Activated CD4-positive, alpha-beta T cell treated with anti-CD3 and anti-CD28 coated beads, Interleukin-2, amount 50 U/mL, for 1 hour (primary cell): ENCODE measurements around the gene LCP2.
"Not testable (repeated sequence)": the region's sequence is repeated elsewhere in the genome, so short reads cannot be mapped to it uniquely, and the experiment has no call there.

Source experiments
- DNase-seq: peaks from one replicate; pipeline ENCODE4 v3.0.0-alpha.2; 2020

LCP2 gene

GRCh38 chr5:170246126-170246870 lies 51.3 kb downstream of the LCP2 start:
- DNase-seq, result no peak

- not testable (repeated sequence) for DNase-seq
Observed at GRCh38 chr5:170245436-170245835, 52.1 kb downstream of the LCP2 start.

- DNase-seq, result no peak
Observed at GRCh38 chr5:170238456-170239196, 59.0 kb downstream of the LCP2 start.

DNA sequence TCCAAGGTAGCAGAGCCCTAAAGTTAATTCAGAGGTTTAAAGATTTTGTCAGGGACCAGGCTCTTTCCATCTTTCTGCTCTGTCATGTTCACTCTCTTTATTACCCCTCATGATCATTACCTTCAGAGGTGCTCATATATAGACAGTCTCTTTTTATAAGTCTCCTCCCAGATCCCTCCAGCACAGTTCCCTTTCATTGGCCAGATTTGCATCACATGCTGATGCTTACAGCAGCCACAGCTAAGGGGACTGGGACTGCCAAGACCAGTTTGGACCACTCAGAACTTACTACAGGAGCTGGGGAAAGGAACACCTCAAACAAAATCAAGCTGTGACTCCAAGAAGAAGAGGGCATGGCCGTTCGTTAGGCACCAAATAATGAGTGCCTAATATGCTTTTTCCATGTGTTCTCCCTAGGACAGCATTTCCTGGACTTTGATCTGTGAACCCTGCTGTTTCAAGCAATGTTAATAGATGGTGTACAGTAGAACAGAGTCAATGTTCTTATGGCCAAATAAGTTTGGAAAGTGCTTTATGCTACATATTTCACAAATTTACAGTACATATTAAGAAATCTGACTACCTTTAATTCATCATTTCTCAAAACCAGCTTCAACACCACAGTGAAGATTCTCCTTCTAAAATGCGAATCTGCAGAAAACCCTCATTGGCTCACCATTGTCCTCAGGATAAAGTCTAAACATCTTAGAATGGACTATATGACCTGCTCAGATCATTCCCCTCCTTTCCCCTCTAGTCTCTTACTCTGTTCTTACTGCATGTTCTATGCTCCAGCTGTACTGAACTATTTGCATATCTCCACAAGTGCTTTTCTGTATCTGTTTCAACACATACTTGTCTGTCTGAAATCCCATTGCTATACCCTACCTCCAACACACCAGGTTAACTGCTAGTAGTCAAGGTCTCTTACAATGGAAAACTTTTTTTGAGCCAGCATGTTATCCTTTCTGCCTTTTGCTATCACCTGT lies 61.4 kb downstream of the LCP2 start:
- DNase-seq, result no peak

DNA sequence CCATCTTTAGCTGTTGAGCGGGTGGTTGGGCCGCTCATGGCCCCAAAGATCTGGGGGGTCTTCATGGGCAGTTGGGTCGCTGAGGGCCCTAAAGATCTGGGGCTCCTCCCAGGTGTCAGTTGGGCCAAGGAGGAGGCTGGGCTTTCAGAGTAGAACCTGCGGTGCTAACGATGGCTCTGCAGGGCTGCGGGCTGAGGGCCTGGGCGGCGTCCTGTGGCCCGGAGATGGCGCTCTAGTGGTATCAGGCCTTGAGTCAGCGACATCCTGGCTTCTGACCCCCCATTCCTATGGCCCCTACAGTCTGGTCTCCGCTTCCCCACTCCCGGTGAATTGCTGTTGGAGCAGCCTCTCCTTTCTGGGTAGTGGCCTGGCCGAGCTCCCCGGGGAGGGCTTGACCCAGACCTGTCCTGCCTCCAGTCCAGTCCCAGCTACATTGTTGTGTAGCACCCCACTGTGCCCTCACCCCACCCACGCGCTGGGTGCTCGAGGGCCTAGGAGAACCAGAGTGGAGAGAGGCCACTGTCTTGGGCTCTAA lies 64.2 kb downstream of the LCP2 start:
- DNase-seq, result no peak

GRCh38 chr5:170232786-170233185 lies 64.8 kb downstream of the LCP2 start, which contains the start of gene C5orf58:
Gene C5orf58, plus strand, starts transcription at chr5:170232985. Its CDS starts 1,992 bp downstream, at chr5:170234977.
- DNase-seq, result no peak

DNA sequence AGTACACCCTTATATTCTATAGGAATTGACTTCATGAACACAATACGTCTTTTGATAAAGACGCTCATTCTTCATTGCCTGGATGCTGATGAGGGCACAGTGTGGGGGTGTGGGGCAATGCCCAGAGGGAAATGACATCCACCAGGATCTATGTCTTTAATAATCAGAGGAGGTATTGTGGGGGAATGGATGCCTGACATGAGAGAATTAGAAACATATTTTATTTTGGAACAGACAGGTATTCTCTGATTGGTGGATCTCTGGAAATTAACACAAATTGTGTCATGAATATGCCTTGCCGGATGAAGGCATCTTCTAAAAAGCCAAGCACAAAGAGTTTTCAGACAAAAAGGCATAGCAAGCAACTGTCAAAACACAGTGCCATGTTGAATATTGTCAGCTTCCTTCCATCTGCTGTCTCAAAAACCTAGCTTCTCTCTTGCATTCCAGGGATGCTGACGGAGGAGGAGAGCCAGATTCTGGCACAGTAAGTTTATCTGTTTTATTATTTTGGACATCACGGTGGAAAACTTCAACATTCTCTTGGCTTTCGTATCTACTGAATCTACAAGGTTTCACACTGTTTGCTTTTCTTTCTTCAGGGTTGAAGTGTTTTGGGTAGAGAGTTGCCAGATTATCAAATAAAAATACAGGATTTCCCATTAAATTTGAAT lies 68.7 kb downstream of the LCP2 start:
- DNase-seq, result no peak

DNA sequence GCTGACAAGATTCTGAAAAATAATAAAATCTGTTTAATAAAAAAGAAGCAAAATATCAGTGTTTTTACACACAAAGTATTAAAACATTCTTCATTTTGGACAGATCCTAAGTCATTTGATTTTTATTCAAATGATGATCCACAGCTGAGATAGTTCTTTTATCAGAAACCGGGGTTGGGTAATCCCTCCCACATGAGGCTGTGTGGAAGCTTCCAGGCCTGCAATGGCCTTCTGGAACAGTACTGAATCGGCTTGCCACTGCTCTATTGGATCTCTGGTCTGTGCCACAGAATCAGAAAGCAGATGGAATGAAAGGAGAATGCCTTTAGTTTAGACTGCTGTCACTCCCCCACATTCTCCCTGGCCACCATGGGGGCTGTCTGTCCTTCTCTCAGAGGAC lies 70.9 kb downstream of the LCP2 start:
- no peak for DNase-seq

DNA sequence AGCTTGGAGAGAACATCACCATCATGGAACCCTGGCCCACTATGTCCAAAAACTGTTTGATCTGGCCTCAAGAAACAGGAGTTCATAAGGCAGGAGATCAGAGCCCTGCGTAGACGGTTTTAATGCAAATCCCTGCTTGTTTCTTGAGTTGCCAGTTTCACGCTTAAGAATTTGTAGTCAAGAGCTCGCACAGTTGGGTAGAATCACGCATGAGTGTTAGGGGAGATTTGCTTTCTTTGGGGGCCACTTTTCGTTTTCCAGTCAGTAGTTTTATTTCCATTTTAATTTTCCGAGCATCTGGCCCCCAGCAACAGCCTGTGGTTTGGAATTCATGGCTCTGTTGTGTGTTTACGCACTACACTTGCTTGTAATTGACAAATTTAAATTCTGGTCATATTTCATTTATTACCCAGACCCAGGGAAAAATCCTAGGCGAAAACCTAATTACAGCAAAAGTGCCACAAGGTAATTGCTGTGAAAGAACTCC lies 71.4 kb downstream of the LCP2 start:
- no peak for DNase-seq

GRCh38 chr5:170225326-170226128 lies 72.0 kb downstream of the LCP2 start:
- DNase-seq, result peak; percentile 78

- DNase-seq, result no peak
Observed at GRCh38 chr5:170223906-170224305, 73.7 kb downstream of the LCP2 start.

- no peak for DNase-seq
Observed at GRCh38 chr5:170223360-170223759, 74.2 kb downstream of the LCP2 start.

DNA sequence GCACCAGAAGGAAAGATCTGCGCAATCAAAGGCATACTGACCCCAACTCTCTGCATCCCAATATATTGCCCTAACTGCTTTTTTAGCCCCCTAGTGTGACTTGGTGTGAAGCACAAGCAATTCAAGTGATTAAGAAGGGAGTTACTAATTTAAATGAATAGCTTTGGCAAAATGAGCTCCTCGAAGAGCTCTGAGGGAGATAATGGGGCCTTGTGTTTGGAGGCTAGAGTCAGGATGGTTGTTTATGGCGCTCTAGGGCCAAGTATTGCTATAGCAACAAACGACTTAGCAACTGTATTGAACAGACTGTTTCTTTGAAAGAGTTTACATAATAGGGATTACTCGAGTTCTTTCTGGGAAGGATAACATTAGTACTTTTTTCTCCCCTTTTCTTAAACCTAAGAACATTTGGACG lies 76.2 kb downstream of the LCP2 start:
- DNase-seq, result no peak

- no peak for DNase-seq
Observed at GRCh38 chr5:170220191-170220590, 77.4 kb downstream of the LCP2 start.

- no peak for DNase-seq
Observed at GRCh38 chr5:170219615-170220014, 78.0 kb downstream of the LCP2 start.

DNA sequence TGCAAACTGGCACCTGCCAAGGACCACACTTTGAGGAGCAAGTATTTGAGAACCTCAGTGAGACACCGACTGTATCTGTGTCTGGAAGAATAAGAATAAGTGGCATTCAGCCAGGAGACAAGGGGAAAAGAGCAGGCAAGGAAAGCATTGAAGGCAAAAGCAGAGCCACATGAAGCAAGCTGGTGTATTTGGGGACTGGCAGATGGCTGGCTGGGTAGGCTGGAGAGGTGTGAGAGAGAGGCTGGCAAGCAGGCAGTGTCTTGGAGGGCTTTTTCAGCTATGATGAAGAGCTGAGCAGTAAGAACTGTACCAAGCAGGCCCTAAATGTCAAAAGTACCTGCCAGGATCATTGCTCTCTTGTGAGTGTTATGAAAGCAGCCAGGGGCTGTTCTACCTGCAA lies 78.9 kb downstream of the LCP2 start:
- no peak for DNase-seq

DNA sequence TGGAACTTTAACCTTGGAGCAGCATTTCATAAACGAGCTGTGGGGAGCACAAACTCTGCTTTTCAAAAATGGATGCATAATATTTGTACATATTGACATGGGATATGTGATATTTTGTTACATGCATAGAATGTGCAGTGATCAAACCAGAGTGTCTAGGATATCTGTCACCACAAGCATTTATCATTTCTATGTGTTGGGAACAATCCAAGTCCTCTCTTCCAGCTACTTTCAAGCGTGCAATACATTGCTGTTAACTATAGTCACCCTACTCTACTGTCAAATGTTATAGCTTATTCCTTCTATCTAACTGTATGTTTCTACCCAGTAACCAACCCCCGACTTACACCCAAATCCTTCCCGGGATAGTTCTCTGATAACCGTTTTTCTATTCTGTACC lies 79.7 kb downstream of the LCP2 start:
- DNase-seq, result no peak

GRCh38 chr5:170216257-170216864 lies 81.2 kb downstream of the LCP2 start:
- no peak for DNase-seq

DNA sequence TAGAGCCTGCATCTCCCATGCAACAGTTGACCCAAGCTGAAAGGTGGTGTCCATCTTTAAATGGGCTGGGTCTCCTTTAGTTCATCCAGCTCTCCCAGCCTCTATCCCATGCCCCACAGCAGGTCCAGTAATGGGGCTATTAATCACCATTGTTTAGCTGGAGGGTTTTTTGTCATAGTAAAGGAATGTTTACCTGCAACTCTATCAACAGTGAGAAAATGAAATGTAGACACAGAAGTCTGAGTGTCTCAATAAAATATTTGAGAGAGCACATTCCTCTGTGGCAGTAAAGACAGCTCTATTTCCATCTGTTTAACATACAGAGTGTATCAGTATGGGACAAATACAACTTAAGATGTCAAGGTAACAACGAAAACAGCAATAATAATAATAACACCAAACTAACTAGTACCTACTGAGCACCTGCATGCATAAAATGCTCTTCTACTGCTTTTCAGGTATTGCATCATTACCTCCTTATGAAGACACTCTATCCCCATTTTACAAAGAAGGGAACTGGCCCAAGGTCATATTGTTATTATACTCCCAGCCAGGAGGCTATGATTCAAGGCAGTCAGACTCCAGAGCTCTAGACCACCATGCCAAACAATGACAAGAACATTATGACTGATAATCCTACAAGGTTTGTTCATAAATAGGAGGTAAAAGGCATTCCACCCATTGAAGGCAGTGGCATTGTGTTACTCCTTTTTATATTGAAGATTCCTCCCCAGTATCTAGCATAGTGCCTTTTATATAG lies 85.8 kb downstream of the LCP2 start:
- no peak for DNase-seq

DNA sequence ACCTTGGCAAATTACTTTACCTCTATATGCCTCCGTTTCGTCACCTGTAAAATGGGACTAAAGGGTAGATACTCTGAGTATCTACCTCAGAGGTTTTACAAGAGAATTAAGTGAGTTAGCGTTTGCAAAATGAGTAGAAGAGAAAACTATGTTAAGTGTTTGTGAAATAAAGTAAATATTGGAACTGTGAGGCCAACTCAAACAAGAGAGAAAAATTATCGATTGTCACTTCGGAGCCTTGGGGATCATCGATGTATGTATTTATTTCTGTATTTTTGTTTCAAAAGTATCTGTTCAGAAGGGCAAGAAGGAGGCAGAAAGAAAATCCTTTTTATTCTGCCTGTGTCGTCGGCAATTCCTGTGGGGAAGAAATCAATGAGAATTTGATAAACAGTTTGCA lies 90.6 kb downstream of the LCP2 start:
- DNase-seq, result no peak
